Subcutaneous abdominal adipose tissue (tissue), 5 donors: ENCODE results near the gene CNNM1.

Source experiments
- H3K27ac ChIP-seq: one replicate; pipeline ENCODE4 v1.7.0; 2013; ENCODE audit warnings: low read depth, mild to moderate bottlenecking, inconsistent platforms, low read length, moderate library complexity
- H3K27me3 ChIP-seq, 5 donors: one replicate each; pipeline ENCODE4 v1.7.0; 2013; ENCODE audit warnings: low read length in 5 of 5, inconsistent platforms in 1 of 5; ENCODE audit not compliant: control insufficient read depth in 5 of 5, insufficient read depth in 4 of 5
- H3K36me3 ChIP-seq, 5 donors: one replicate each; pipeline ENCODE4 v1.7.0; 2013; ENCODE audit warnings: low read length in 5 of 5; ENCODE audit not compliant: control insufficient read depth in 5 of 5, insufficient read depth in 5 of 5
- H3K4me1 ChIP-seq, 5 donors: one replicate each; pipeline ENCODE4 v1.7.0; 2013; ENCODE audit warnings: low read length in 5 of 5, mild to moderate bottlenecking in 3 of 5, moderate library complexity in 1 of 5; ENCODE audit not compliant: control insufficient read depth in 5 of 5, insufficient read depth in 5 of 5
- H3K4me3 ChIP-seq, 5 donors: one replicate each; pipeline ENCODE4 v1.7.0; 2013; ENCODE audit warnings: low read length in 5 of 5, low read depth in 1 of 5
- H3K9ac ChIP-seq, 5 donors: one replicate each; pipeline ENCODE4 v1.7.0; 2013; ENCODE audit warnings: low read length in 5 of 5, mild to moderate bottlenecking in 4 of 5, moderate library complexity in 3 of 5
- H3K9me3 ChIP-seq, 5 donors: one replicate each; pipeline ENCODE4 v1.7.0; 2013; ENCODE audit warnings: low read length in 5 of 5; ENCODE audit not compliant: control insufficient read depth in 5 of 5
- donor health status: healthy.
- donor health status: healthy.
- donor health status: healthy.
- donor health status: healthy.
- donor health status: healthy.

The CNNM1 gene

GRCh38 chr10:99399664-99400063 is 70.5 kb downstream of the CNNM1 start:
- H3K27ac ChIP-seq = no peak overlapping the region
- no peaks in the 10 kb centered on the region for H3K27me3 ChIP-seq
- H3K4me1 ChIP-seq = no peaks in the 10 kb centered on the region
- no peak overlapping the region for H3K4me3 ChIP-seq
- H3K9me3 ChIP-seq = no peaks in the 10 kb centered on the region
- H3K36me3 ChIP-seq = peaks cover 16 to 79% (median 70%) of the 10 kb centered on the region in 5 donors
- H3K9ac ChIP-seq = no peak overlapping the region

GRCh38 chr10:99403674-99404073 is 74.5 kb downstream of the CNNM1 start:
- Histone ChIP-seq H3K9ac (no peak overlapping the region), H3K36me3 (peaks cover 22 to 73% (median 66%) of the 10 kb centered on the region in 5 donors), H3K27ac (no peak overlapping the region), H3K4me3 (no peak overlapping the region), H3K4me1 (no peaks in the 10 kb centered on the region), H3K27me3 (no peaks in the 10 kb centered on the region), H3K9me3 (no peaks in the 10 kb centered on the region)

- no peak overlapping the region for H3K27ac ChIP-seq
- H3K27me3 ChIP-seq = no peaks in the 10 kb centered on the region
- H3K4me1 ChIP-seq = no peaks in the 10 kb centered on the region
- H3K9me3 ChIP-seq = no peaks in the 10 kb centered on the region
- peaks cover 16 to 57% (median 48%) of the 10 kb centered on the region in 5 donors for H3K36me3 ChIP-seq
- no peak overlapping the region for H3K9ac ChIP-seq
- H3K4me3 ChIP-seq = no peak overlapping the region
Observed at GRCh38 chr10:99406149-99406548, 77.0 kb downstream of the CNNM1 start.

- Histone ChIP-seq H3K36me3 (peaks cover 10 to 23% (median 18%) of the 10 kb centered on the region in 5 donors), H3K4me1 (no peaks in the 10 kb centered on the region), H3K4me3 (no peak overlapping the region), H3K9ac (no peak overlapping the region), H3K27me3 (no peaks in the 10 kb centered on the region), H3K27ac (no peak overlapping the region), H3K9me3 (no peaks in the 10 kb centered on the region)
Observed at GRCh38 chr10:99410146-99410545, 81.0 kb downstream of the CNNM1 start.

- no peak overlapping the region for H3K27ac ChIP-seq
Observed at GRCh38 chr10:99410876-99411275, 81.7 kb downstream of the CNNM1 start.

DNA sequence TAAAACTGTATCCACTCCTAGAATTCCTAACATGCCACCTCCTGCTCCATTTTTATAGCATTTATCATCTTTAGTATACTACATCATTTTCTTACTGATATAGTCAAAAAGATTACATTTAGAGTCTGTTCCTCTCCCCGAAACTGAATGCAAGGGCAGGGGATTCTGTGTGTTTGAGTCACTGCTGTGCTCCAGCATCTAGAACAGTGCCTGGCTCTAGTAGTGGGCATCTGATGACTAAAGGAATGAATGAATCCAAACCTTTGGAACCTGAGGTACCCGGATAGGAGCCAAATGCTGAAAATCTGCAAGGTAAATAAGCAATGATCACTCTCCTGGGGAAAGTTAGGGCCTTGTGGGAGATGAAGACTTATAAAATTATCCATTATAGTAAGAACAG is 82.4 kb downstream of the CNNM1 start:
- peaks cover 0 to 9% (median 6%) of the 10 kb centered on the region in 5 donors for H3K36me3 ChIP-seq

More at GRCh38 chr10:99410876-99411275, 81.7 kb downstream of the CNNM1 start:
- no peaks in the 10 kb centered on the region for H3K9me3 ChIP-seq
- H3K4me1 ChIP-seq = no peaks in the 10 kb centered on the region
- no peak overlapping the region for H3K9ac ChIP-seq
- no peak overlapping the region for H3K4me3 ChIP-seq
- H3K36me3 ChIP-seq = peaks cover 4 to 16% (median 13%) of the 10 kb centered on the region in 5 donors
- H3K27me3 ChIP-seq = no peaks in the 10 kb centered on the region

GRCh38 chr10:99412099-99412498 is 82.9 kb downstream of the CNNM1 start:
- Histone ChIP-seq H3K9me3 (no peaks in the 10 kb centered on the region), H3K4me1 (no peaks in the 10 kb centered on the region), H3K36me3 (peaks cover 0 to 5% (median under 1%) of the 10 kb centered on the region in 5 donors), H3K4me3 (no peak overlapping the region), H3K9ac (peak overlapping the region in 1 of 5 donors; percentile 2), H3K27me3 (no peaks in the 10 kb centered on the region), H3K27ac (no peak overlapping the region)

More for the DNA sequence above, 82.4 kb downstream of the CNNM1 start:
- Histone ChIP-seq H3K4me1 (no peaks in the 10 kb centered on the region), H3K27ac (no peak overlapping the region), H3K9me3 (no peaks in the 10 kb centered on the region), H3K9ac (no peak overlapping the region), H3K4me3 (no peak overlapping the region), H3K27me3 (no peaks in the 10 kb centered on the region)

- peaks cover 11 to 27% (median 23%) of the 10 kb centered on the region in 5 donors for H3K36me3 ChIP-seq
- no peak overlapping the region for H3K4me3 ChIP-seq
- H3K9ac ChIP-seq = no peak overlapping the region
- no peaks in the 10 kb centered on the region for H3K27me3 ChIP-seq
- no peaks in the 10 kb centered on the region for H3K9me3 ChIP-seq
- no peak overlapping the region for H3K27ac ChIP-seq
- H3K4me1 ChIP-seq = no peaks in the 10 kb centered on the region
Observed at GRCh38 chr10:99418910-99419624, 89.9 kb downstream of the CNNM1 start.

GRCh38 chr10:99419688-99420087 is 90.5 kb downstream of the CNNM1 start:
- Histone ChIP-seq H3K4me1 (no peaks in the 10 kb centered on the region), H3K9me3 (no peaks in the 10 kb centered on the region), H3K9ac (no peak overlapping the region), H3K36me3 (peaks cover 11 to 29% (median 23%) of the 10 kb centered on the region in 5 donors), H3K27me3 (no peaks in the 10 kb centered on the region), H3K4me3 (no peak overlapping the region), H3K27ac (no peak overlapping the region)

DNA sequence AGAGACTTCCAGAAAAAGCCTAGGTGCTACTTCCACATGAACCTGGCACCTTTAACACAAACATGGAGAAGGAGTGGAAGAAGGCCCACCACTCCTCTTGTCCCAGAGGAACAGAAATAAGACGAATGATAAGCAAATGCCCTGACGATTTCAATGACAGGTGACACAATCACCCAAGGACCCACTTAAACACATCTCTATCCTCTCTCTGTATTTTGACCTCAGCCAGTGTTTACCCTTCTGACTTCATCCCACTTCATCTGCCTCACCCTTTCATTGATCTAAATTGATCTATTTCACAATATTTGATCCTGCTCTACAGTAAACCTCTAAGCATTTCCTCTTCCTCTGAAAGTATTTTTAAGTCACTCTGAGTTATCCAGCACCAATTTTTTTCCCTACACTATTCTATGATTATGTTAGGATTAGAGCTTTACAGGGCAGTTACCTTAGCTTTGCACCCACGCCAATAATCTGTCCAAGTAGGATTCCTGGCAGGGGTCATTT is 92.1 kb downstream of the CNNM1 start:
- Histone ChIP-seq H3K27me3 (no peaks in the 10 kb centered on the region), H3K27ac (no peak overlapping the region)

More for the DNA sequence above, 92.1 kb downstream of the CNNM1 start:
- no peaks in the 10 kb centered on the region for H3K9me3 ChIP-seq
- H3K36me3 ChIP-seq = peaks cover 16 to 44% (median 33%) of the 10 kb centered on the region in 5 donors
- no peak overlapping the region for H3K9ac ChIP-seq
- no peak overlapping the region for H3K4me3 ChIP-seq
- H3K4me1 ChIP-seq = no peaks in the 10 kb centered on the region
